GM12801 (cell line): ENCODE results near the gene CMTM2.

Experiments used
- TF ChIP-seq, protein P1 (sequence below): IDR thresholded peaks from one replicate; pipeline ENCODE4 v1.5.1; 2011; ENCODE audit warnings: control low read depth; ENCODE audit not compliant: insufficient read length; ENCODE audit errors: extremely low read depth

The CMTM2 gene

DNA sequence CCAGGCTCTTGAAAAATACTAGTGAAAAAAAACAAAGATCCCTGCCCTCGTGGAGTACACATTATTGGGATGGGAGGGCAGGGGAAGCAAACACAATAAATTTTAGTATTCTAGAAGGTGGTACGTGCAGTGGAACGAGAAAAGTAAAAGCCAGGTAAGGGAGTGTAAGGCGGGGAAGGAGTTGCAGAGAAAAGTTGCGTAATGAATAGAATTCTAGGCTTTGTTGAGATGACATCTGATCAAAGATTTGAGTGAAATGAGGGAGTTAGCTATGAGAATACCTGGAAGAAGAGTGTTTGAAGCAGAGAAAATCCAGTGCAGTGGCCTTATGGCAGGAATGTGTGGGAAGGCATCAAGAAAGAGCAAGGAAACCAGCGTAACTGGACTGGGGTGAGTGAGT, 24.8 kb upstream of the CMTM2 start:
- TF ChIP-seq, protein P1, sequence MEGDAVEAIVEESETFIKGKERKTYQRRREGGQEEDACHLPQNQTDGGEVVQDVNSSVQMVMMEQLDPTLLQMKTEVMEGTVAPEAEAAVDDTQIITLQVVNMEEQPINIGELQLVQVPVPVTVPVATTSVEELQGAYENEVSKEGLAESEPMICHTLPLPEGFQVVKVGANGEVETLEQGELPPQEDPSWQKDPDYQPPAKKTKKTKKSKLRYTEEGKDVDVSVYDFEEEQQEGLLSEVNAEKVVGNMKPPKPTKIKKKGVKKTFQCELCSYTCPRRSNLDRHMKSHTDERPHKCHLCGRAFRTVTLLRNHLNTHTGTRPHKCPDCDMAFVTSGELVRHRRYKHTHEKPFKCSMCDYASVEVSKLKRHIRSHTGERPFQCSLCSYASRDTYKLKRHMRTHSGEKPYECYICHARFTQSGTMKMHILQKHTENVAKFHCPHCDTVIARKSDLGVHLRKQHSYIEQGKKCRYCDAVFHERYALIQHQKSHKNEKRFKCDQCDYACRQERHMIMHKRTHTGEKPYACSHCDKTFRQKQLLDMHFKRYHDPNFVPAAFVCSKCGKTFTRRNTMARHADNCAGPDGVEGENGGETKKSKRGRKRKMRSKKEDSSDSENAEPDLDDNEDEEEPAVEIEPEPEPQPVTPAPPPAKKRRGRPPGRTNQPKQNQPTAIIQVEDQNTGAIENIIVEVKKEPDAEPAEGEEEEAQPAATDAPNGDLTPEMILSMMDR = no peak

DNA sequence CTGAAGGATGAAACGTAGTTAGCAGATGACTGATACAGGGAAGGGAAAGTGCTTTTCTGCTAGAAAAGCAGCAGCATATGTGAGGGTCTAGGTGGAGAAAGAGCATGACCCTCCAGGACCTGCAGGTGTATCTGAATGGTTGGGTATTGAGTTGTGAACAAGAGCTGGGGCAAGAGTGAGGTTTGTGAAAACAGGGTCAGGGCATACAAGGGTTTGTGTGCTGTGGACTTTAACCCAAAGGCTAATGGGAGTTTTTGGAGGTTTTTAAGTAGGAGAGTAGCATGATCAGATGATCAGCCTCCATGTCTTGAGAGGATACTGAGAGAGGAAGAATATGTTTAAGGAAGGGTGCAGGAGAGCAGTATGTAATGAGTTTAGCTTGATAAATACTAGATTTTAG, 19.2 kb upstream of the CMTM2 start:
- TF ChIP-seq, protein P1 = no peak

DNA sequence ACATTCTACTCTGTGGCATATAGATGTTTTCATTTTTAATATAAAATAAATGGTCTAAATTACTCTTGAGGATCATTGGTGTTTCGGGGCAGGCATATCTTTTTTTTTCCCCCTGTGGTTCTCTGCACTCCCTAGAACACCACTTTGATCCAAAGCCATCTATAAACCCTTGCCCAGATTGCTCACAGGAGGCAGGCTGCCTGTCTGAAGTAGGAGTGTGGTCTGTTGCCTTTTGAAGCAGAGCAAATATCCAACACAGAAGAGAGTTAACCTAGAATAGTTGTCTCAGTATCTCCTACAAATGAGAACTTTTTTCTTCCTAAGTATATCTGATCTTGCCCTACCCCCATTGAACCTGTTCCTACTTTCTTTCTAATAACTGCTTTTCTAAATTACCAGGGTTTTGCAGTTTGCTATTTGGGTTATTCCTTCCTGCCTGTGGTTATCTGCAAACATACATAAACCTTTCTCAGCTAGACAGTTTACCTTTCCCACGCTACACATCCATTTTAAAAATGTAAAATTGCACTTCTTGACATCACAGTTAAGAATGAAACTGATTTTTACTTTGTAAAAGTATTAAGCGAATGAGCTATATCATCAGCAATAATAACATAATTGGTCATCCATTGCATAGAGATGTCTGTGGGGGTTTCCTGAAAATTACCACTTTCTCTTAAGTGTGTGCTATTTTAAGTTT, 17.7 kb upstream of the CMTM2 start:
- TF ChIP-seq, protein P1 = no peak

DNA sequence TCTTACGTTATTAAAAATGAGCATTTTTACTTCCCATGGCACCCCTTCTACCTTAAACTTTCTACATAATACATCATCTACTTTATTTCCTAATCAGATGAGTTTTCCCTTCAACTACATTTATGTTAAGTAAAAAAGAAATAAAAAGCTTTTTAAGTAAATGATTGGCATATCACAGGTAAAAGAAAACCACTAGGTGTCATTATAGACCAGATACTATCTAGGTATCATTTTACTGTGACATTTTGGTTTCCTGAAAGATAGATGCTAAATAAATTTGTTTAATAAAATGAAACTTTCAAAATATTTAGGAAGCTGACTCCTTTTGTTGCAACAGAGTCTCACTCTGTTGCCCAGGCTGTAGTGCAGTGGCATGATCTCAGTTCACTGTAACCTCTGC, 16.9 kb upstream of the CMTM2 start:
- TF ChIP-seq, protein P1 = no peak

DNA sequence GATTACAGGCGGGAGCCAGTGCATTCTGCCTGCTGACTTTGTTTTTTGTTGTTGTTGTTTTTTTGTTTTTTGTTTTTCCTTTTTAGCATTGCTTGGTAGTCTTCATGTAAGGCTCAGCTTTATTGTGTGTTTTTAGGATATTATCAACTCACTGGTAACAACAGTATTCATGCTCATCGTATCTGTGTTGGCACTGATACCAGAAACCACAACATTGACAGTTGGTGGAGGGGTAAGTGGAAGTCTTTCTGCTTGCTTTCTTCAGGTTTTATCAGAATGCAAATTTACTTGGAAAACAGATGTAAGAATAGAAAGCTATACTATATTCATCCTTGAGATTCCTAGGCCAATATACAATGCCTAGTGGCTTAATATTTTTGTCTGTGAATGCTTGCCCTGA, 16.3 kb upstream of the CMTM2 start:
- TF ChIP-seq, protein P1 = no peak

DNA sequence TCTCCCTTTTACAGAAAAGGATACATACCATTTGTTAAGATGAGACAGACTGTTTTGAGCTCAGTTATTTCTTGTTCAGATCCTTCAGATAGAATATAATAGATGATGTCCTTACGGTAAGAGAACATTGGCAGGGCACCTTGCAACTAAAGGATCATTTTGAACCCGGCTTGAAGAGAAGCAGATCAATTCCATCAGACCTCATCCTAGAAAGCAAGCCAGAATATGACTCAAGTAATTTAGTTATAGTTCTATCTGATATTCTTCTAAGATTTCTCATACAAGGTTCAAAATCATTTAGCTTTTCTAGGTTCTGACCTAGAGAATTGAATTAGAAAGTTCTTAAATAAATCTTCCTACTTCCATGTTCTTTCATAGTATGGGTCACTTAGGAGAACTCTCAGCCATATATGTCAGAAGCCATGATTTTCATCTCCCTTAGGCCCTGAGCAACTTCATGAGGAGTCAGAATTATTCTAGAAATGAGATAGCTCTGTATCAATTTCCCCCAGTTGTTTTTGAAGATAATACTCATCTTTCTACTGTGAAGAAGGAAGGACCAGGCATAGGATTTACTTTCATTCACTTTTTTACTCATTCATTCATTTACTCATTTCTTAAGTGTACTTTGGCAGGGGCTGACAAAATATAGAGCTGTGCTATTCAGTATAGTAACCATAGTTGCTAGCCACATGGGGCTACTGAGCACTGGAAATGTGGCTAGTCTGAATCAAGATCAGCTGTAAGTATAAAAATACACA, 15.5 kb upstream of the CMTM2 start:
- TF ChIP-seq, protein P1 = no peak

DNA sequence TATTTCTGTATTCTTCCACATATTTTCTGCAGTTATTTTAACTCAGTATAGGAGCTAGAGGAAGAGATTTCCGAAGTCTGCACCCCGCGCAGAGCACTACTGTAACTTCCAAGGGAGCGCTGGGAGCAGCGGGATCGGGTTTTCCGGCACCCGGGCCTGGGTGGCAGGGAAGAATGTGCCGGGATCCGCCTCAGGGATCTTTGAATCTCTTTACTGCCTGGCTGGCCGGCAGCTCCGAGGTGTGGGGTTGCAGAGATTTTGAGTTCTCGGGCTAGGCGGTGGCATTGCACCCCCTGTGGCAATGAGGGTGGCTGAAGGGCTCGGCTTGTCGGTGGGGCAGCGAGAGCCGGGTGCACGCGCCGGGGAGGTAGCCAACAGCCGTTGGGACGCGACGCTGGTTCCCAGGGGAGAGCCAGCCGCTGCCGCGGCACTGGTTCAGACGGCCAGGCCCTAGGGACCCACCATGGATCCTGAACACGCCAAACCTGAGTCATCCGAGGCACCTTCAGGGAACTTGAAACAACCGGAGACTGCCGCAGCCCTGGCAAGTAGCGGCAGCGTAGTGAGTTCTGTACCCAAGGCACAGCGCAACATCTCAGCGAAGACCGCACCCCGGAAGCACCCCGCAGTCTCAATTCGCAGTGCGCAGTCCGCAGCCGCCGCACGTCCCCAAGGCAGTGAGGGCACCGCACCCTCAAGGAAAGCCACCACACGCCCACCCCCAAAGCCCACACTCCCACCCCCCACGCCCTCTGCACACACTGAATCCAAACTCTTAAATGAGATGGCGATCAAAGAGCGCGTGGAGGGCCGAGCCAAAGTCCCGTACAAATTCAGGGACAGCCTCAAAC, 13.0 kb upstream of the CMTM2 start, which contains the start of gene CMTM1:
Gene CMTM1, plus strand, starts transcription at position 389 of the 851 bp plus-strand sequence. Its CDS starts 75 bp downstream, at position 464.
- TF ChIP-seq, protein P1 = no peak
